Measurements from ENCODE around the gene ZBTB2.

DNA sequence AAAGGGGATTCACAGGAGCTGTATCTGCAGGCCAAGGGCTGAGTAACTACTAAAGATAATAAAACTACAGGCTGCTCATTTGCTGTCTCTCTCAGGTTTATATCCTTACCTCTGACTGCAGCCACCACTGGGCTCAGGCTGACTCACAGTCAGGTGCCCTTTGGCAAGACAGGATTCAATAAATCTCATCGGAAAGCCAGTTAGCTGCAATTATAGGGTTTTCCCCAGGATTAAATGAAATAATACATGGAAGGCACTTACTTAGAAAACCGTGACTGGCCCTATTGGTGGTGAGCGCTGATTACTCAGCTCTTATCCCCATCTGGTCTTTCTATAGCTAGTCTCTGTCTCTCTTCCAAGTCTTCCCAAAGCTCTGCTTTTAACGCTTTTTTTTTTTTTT is 34.2 kb upstream of the ZBTB2 start:
- TF ChIP-seq DPF2 (IDR thresholded peaks at IDR 0.05) (no peak), FOS (IDR thresholded peaks at IDR 0.05; ENCODE audit: borderline replicate concordance, extremely low read depth, insufficient read length) (no peak), CBX5 (IDR thresholded peaks at IDR 0.05; ENCODE audit: low read depth) (no peak), SMC3 (IDR thresholded peaks at IDR 0.05; ENCODE audit: borderline replicate concordance, low read length) (no peak), MTA3 (IDR thresholded peaks at IDR 0.05; ENCODE audit: borderline replicate concordance, low read length) (no peak), MEF2B (IDR thresholded peaks at IDR 0.05; ENCODE audit: partially characterized antibody, poor library complexity, severe bottlenecking) (no peak), MYB (IDR thresholded peaks at IDR 0.05; ENCODE audit: borderline replicate concordance, low read depth, low read length) (no peak), POLR2A (IDR thresholded peaks at IDR 0.05; ENCODE audit: low read depth, low read length) (no peak), FOXK2 (IDR thresholded peaks at IDR 0.05) (no peak)
- TF ChIP-seq, protein P1, sequence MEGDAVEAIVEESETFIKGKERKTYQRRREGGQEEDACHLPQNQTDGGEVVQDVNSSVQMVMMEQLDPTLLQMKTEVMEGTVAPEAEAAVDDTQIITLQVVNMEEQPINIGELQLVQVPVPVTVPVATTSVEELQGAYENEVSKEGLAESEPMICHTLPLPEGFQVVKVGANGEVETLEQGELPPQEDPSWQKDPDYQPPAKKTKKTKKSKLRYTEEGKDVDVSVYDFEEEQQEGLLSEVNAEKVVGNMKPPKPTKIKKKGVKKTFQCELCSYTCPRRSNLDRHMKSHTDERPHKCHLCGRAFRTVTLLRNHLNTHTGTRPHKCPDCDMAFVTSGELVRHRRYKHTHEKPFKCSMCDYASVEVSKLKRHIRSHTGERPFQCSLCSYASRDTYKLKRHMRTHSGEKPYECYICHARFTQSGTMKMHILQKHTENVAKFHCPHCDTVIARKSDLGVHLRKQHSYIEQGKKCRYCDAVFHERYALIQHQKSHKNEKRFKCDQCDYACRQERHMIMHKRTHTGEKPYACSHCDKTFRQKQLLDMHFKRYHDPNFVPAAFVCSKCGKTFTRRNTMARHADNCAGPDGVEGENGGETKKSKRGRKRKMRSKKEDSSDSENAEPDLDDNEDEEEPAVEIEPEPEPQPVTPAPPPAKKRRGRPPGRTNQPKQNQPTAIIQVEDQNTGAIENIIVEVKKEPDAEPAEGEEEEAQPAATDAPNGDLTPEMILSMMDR (IDR thresholded peaks at IDR 0.05 in 2 of 3, conservative IDR thresholded peaks at IDR 0.05 in 1 of 3; ENCODE audit: control insufficient read depth in 2 of 3, extremely low read depth in 1 of 3, insufficient read depth in 1 of 3, low read depth in 3 of 3, low read length in 3 of 3), result no peak
